ENCODE measurements around the gene RPS10. TPM values are rescaled to one million over a fixed set of nuclear protein-coding genes. Genes with fewer than 3 reads are reported as not detected.

RPS10 gene
- total and polyA plus RNA-seq, 7 donors, result 2,556 to 7,534 (median 3,796) TPM

- Histone ChIP-seq H3K36me3 (no peaks in the 10 kb centered on the region), H3K9me3 (no peaks in the 10 kb centered on the region), H3K27ac (peak overlapping the region; percentile 95 to 96 (median 96)), H3K4me3 (peak overlapping the region; percentile 82 to 98 (median 86)), H3K4me1 (peaks cover 0 to 61% (median 52%) of the 10 kb centered on the region in 4 donors), H3K27me3 (no peaks in the 10 kb centered on the region)
- DNase-seq, result peak; percentile 71
- 22 to 35% methylated on average over 14 of the region's 14 CpGs for WGBS, 2 donors
- TF ChIP-seq POLR2AphosphoS5 (IDR thresholded peaks at IDR 0.05), result peak; percentile 10 to 47 (median 32)
- no peak for TF ChIP-seq CTCF (IDR thresholded peaks at IDR 0.05)
- intact Hi-C loops (cut with DNase I), result loop anchor here (5.0 kb wide), 1 partner anchor 36 kb away; the partner anchor contains the start of gene RPS10
Observed at GRCh38 chr6:34390531-34391472, 35.1 kb downstream of the RPS10 start.

DNA sequence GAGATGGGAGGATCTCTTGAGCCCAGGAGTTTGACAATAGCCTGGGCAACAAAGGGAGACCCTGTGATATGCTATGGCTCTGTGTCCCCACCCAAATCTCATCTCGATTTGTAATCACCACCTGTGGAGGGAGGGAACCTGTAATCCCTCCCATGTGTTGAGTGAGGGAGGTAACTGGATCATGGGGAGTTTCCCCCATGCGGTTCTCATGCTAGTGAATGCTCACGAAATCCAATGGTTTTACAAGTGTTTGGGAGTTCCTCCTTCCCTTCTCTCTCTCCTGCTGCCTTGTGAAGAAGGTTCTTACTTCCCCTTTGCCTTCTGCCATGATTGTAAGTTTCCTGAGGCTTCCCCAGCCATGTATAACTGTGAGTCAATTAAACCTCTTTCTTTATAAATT, 36.8 kb downstream of the RPS10 start:
- no peak overlapping the region for H3K27ac ChIP-seq
- no peak overlapping the region for H3K4me3 ChIP-seq
- no peaks in the 10 kb centered on the region for H3K9me3 ChIP-seq
- 82 to 88% methylated on average over 3 of the region's 3 CpGs for WGBS, 2 donors
- no peaks in the 10 kb centered on the region for H3K36me3 ChIP-seq
- intact Hi-C loops (cut with DNase I), result no loop called here
- peaks cover 0 to 71% (median 57%) of the 10 kb centered on the region in 4 donors for H3K4me1 ChIP-seq
- TF ChIP-seq POLR2AphosphoS5 (IDR thresholded peaks at IDR 0.05), result no peak
- TF ChIP-seq POLR2A (IDR thresholded peaks at IDR 0.05), result no peak
- no peak for TF ChIP-seq EP300 (IDR thresholded peaks at IDR 0.05)
- TF ChIP-seq CTCF (IDR thresholded peaks at IDR 0.05), result no peak
- no peaks in the 10 kb centered on the region for H3K27me3 ChIP-seq
- peak; percentile 4 for DNase-seq

DNA sequence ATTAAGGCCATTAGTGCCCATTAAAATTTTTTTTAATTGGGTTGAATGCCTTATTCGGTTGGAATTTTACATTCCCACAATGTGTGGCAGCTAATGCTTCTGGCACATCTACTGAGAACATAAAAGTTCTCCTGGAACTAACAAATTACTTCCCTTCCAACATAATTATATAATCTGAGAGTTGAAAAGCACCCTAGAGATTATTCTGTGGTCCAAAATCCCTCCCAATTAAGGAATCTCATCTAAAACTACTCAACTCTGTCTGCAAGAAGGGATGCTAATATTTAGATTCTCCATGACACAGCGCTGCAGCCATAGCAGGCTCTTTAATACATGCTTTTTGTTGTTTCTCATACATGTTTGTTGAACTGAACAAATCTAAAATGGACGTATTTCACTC, 37.4 kb downstream of the RPS10 start:
- Histone ChIP-seq H3K4me3 (no peak overlapping the region), H3K36me3 (no peaks in the 10 kb centered on the region), H3K27ac (no peak overlapping the region), H3K27me3 (no peaks in the 10 kb centered on the region), H3K4me1 (peaks cover 0 to 74% (median 57%) of the 10 kb centered on the region in 4 donors), H3K9me3 (no peaks in the 10 kb centered on the region)
- intact Hi-C loops (cut with DNase I), result no loop called here
- WGBS, 2 donors, result 81 to 92% methylated on average over 3 of the region's 3 CpGs
- peak; percentile 2 for DNase-seq
- TF ChIP-seq POLR2AphosphoS5 (IDR thresholded peaks at IDR 0.05) (no peak), EP300 (IDR thresholded peaks at IDR 0.05) (no peak), CTCF (IDR thresholded peaks at IDR 0.05) (no peak), POLR2A (IDR thresholded peaks at IDR 0.05) (no peak)

DNA sequence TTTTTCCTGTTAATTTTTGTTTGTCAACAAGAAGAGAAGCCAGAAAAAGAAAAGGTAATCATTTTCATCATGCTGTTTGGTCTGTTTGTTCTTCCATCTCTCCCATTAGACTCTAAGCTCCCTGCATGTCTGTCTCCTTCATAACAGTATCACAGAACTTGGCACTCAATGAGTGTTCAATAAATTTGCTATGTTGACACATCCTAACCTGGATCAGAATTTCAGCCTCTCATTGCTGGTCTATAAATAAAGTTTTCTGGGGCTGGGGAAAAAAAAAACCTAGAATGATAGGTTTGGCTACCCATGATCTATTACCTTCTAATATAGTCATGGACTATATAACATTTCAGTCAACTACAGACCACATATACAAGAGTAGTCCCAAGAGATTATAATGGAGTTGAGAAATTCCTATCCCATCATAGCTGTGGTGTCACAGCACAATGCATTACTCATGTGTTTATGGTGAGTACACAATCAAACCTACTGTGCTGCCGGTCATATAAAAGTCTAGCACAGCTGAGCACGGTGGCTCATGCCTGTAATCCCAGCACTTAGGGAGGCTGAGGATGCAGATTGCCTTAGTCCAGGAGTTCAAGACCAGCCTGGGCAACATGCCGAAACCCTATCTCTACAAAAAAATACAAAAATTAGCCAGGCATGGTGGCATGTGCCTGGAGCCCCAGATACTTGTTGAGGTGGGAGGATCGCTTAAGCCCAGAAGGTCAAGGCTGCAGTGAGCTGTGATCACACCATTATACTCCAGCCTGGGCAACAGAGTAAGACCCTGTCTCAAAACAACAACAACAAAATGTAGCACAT, 39.3 kb downstream of the RPS10 start:
- Histone ChIP-seq H3K9me3 (no peaks in the 10 kb centered on the region), H3K27ac (no peak overlapping the region), H3K36me3 (no peaks in the 10 kb centered on the region), H3K4me1 (peaks cover 0 to 72% (median 57%) of the 10 kb centered on the region in 4 donors), H3K4me3 (no peak overlapping the region), H3K27me3 (no peaks in the 10 kb centered on the region)
- intact Hi-C loops (cut with DNase I), result no loop called here
- 61 to 74% methylated on average over 4 of the region's 4 CpGs for WGBS, 2 donors
- TF ChIP-seq POLR2AphosphoS5 (IDR thresholded peaks at IDR 0.05) (no peak), CTCF (IDR thresholded peaks at IDR 0.05) (no peak), EP300 (IDR thresholded peaks at IDR 0.05) (no peak)
- peak; percentile 25 for DNase-seq
